Esophagus (tissue), 2 donors: Measurements from ENCODE around the gene CPAMD8. TPM values are rescaled to one million over a fixed set of nuclear protein-coding genes. Genes with fewer than 3 reads are reported as not detected.

Experiments
- H3K27ac ChIP-seq, 2 donors: one replicate each; pipeline ENCODE4 v1.5.1; 2013; ENCODE audit warnings: low read depth in 2 of 2, mild to moderate bottlenecking in 2 of 2, inconsistent platforms in 1 of 2, low read length in 1 of 2, moderate library complexity in 1 of 2
- H3K27me3 ChIP-seq, 2 donors: one replicate each; pipeline ENCODE4 v1.6.1; 2013; ENCODE audit warnings: low read length in 2 of 2, control low read depth in 1 of 2, mild to moderate bottlenecking in 1 of 2; ENCODE audit not compliant: insufficient read depth in 2 of 2, control insufficient read depth in 1 of 2
- H3K36me3 ChIP-seq, 2 donors: one replicate each; pipeline ENCODE4 v1.6.1; 2013; ENCODE audit warnings: low read length in 1 of 2; ENCODE audit not compliant: control insufficient read depth in 2 of 2, insufficient read depth in 2 of 2
- H3K4me1 ChIP-seq, 2 donors: one replicate each; pipeline ENCODE4 v1.6.1; 2013; ENCODE audit warnings: low read length in 1 of 2; ENCODE audit not compliant: control insufficient read depth in 2 of 2, insufficient read depth in 2 of 2
- H3K4me3 ChIP-seq, 2 donors: one replicate each; pipeline ENCODE4 v1.5.1; 2013; ENCODE audit warnings: low read length in 2 of 2, mild to moderate bottlenecking in 2 of 2, low read depth in 1 of 2, moderate library complexity in 1 of 2
- H3K9me3 ChIP-seq, 2 donors: one replicate each; pipeline ENCODE4 v1.6.1; 2013; ENCODE audit warnings: mild to moderate bottlenecking in 2 of 2, low read depth in 1 of 2, low read length in 1 of 2, moderate library complexity in 1 of 2; ENCODE audit not compliant: control insufficient read depth in 2 of 2, insufficient read depth in 1 of 2
- WGBS, 2 donors: extraction: QIAGEN DNeasy Blood & Tissue Kit; methylation state at CpG; one replicate each; pipeline ENCODE4 v1.1.7; 2013; 5-methylcytosine and 5-hydroxymethylcytosine counted together
- polyA plus RNA-seq, 2 donors: library from polyadenylated mRNA; stranded (reverse); fragments of 200-250 nt; gene quantifications; one replicate each; pipeline ENCODE4 v1.2.3, GENCODE V29; 2013
- donor health status: healthy with polysubstance abuse.
- donor health status: Bipolar disorder and iron deficiency.

CPAMD8 gene
- polyA plus RNA-seq, 2 donors, result 1.0 to 1.9 TPM

GRCh38 chr19:17045907-17046502 lies 19.4 kb upstream of the CPAMD8 start:
- Histone ChIP-seq H3K4me3 (no peak overlapping the region), H3K36me3 (peaks cover 0 to 3% of the 10 kb centered on the region in 2 donors), H3K27me3 (no peaks in the 10 kb centered on the region), H3K9me3 (no peaks in the 10 kb centered on the region), H3K27ac (no peak overlapping the region), H3K4me1 (no peaks in the 10 kb centered on the region)
- WGBS, 2 donors, result 88 to 90% methylated on average over 5 of the region's 5 CpGs

- H3K4me1 ChIP-seq, result no peaks in the 10 kb centered on the region
- H3K27ac ChIP-seq, result no peak overlapping the region
- no peaks in the 10 kb centered on the region for H3K27me3 ChIP-seq
- no peaks in the 10 kb centered on the region for H3K9me3 ChIP-seq
- no peak overlapping the region for H3K4me3 ChIP-seq
- no peaks in the 10 kb centered on the region for H3K36me3 ChIP-seq
- 60 to 72% methylated on average over 7 of the region's 7 CpGs for WGBS, 2 donors
These were observed 17.1 kb upstream of the CPAMD8 start for GRCh38 chr19:17043744-17044143.

GRCh38 chr19:17041976-17042375 lies 15.4 kb upstream of the CPAMD8 start:
- Histone ChIP-seq H3K4me1 (no peaks in the 10 kb centered on the region), H3K27ac (no peak overlapping the region), H3K4me3 (no peak overlapping the region), H3K36me3 (no peaks in the 10 kb centered on the region), H3K9me3 (no peaks in the 10 kb centered on the region), H3K27me3 (no peaks in the 10 kb centered on the region)
- 20 to 25% methylated on average over 11 of the region's 11 CpGs for WGBS, 2 donors

- Histone ChIP-seq H3K36me3 (no peaks in the 10 kb centered on the region), H3K4me1 (no peaks in the 10 kb centered on the region), H3K9me3 (no peaks in the 10 kb centered on the region), H3K27me3 (no peaks in the 10 kb centered on the region), H3K4me3 (no peak overlapping the region), H3K27ac (no peak overlapping the region)
- WGBS, 2 donors, result 71 to 73% methylated on average over 15 of the region's 15 CpGs
These were observed 11.4 kb upstream of the CPAMD8 start for GRCh38 chr19:17037966-17038500.

- no peaks in the 10 kb centered on the region for H3K36me3 ChIP-seq
- H3K4me1 ChIP-seq, result no peaks in the 10 kb centered on the region
- no peak overlapping the region for H3K27ac ChIP-seq
- 90 to 92% methylated on average over 6 of the region's 6 CpGs for WGBS, 2 donors
- no peak overlapping the region for H3K4me3 ChIP-seq
- H3K9me3 ChIP-seq, result no peaks in the 10 kb centered on the region
- H3K27me3 ChIP-seq, result no peaks in the 10 kb centered on the region
These were observed 10.6 kb upstream of the CPAMD8 start for GRCh38 chr19:17037184-17037583.

- 79 to 85% methylated on average over 4 of the region's 4 CpGs for WGBS, 2 donors
- Histone ChIP-seq H3K4me3 (no peak overlapping the region), H3K27ac (no peak overlapping the region)
These were observed 10.0 kb upstream of the CPAMD8 start for GRCh38 chr19:17036640-17037039.

GRCh38 chr19:17035842-17036424 lies 9.3 kb upstream of the CPAMD8 start:
- WGBS, 2 donors, result 80 to 82% methylated on average over 15 of the region's 15 CpGs
- H3K4me1 ChIP-seq, result no peaks in the 10 kb centered on the region
- no peaks in the 10 kb centered on the region for H3K27me3 ChIP-seq

More at GRCh38 chr19:17036640-17037039, 10.0 kb upstream of the CPAMD8 start:
- Histone ChIP-seq H3K36me3 (no peaks in the 10 kb centered on the region), H3K4me1 (no peaks in the 10 kb centered on the region), H3K27me3 (no peaks in the 10 kb centered on the region), H3K9me3 (no peaks in the 10 kb centered on the region)

GRCh38 chr19:17031741-17032140 lies 5.1 kb upstream of the CPAMD8 start:
- H3K4me3 ChIP-seq, result no peak overlapping the region
- peaks cover 0 to 12% of the 10 kb centered on the region in 2 donors for H3K27me3 ChIP-seq
- no peak overlapping the region for H3K27ac ChIP-seq
- no peaks in the 10 kb centered on the region for H3K36me3 ChIP-seq
- no peaks in the 10 kb centered on the region for H3K4me1 ChIP-seq
- H3K9me3 ChIP-seq, result no peaks in the 10 kb centered on the region
- 83 to 85% methylated on average over 6 of the region's 6 CpGs for WGBS, 2 donors

More at GRCh38 chr19:17035842-17036424, 9.3 kb upstream of the CPAMD8 start:
- H3K27ac ChIP-seq, result no peak overlapping the region
- no peak overlapping the region for H3K4me3 ChIP-seq
- H3K36me3 ChIP-seq, result no peaks in the 10 kb centered on the region
- no peaks in the 10 kb centered on the region for H3K9me3 ChIP-seq

- Histone ChIP-seq H3K27ac (no peak overlapping the region), H3K36me3 (no peaks in the 10 kb centered on the region), H3K9me3 (peaks cover 0 to 12% of the 10 kb centered on the region in 2 donors), H3K4me3 (no peak overlapping the region), H3K4me1 (peaks cover 0 to 4% of the 10 kb centered on the region in 2 donors), H3K27me3 (peaks cover 3 to 23% of the 10 kb centered on the region in 2 donors)
- WGBS, 2 donors, result 52 to 59% methylated on average over 7 of the region's 7 CpGs
These were observed 945 bp upstream of the CPAMD8 start for GRCh38 chr19:17027535-17027975.
